KMS-11 (cell line): ENCODE results near the gene MND1.

Source experiments
- H2AFZ ChIP-seq: fragments of 200-600 bp; sonication (generic); 2 replicates; pipeline ENCODE4 v1.6.1; 2016; ENCODE audit warnings: antibody characterized with exemption, mixed run types, low read depth
- H3K27ac ChIP-seq: fragments of 200-600 bp; sonication (generic); 2 replicates; pipeline ENCODE4 v1.6.1; 2016; ENCODE audit warnings: mild to moderate bottlenecking, mixed run types
- H3K27me3 ChIP-seq: fragments of 200-600 bp; sonication (generic); 2 replicates; pipeline ENCODE4 v1.6.1; 2017; ENCODE audit warnings: mild to moderate bottlenecking, low read depth, mixed run types, moderate library complexity; ENCODE audit not compliant: insufficient read depth
- H3K36me3 ChIP-seq: fragments of 200-600 bp; sonication (generic); 2 replicates; pipeline ENCODE4 v1.6.1; 2017; ENCODE audit warnings: mild to moderate bottlenecking, mixed run types; ENCODE audit not compliant: insufficient read depth
- H3K4me1 ChIP-seq: fragments of 200-600 bp; sonication (generic); 2 replicates; pipeline ENCODE4 v1.6.1; 2016; ENCODE audit warnings: mild to moderate bottlenecking, low read depth, mixed run types; ENCODE audit not compliant: poor library complexity, severe bottlenecking
- H3K4me2 ChIP-seq: fragments of 200-600 bp; sonication (generic); 2 replicates; pipeline ENCODE4 v1.7.0; 2016; ENCODE audit warnings: mild to moderate bottlenecking, mixed run types
- H3K4me3 ChIP-seq: fragments of 200-600 bp; sonication (generic); IDR thresholded peaks from 2 replicates; pipeline ENCODE4 v1.6.1; 2017; ENCODE audit warnings: low read depth, low read length, mixed read lengths; ENCODE audit not compliant: insufficient read depth
- H3K79me2 ChIP-seq: fragments of 200-600 bp; sonication (generic); 2 replicates; pipeline ENCODE4 v1.6.1; 2016; ENCODE audit warnings: low read depth, mixed run types; ENCODE audit not compliant: insufficient read depth
- H3K9ac ChIP-seq: fragments of 200-600 bp; sonication (generic); 2 replicates; pipeline ENCODE4 v1.6.1; 2016; ENCODE audit warnings: mild to moderate bottlenecking, mixed run types
- H4K20me1 ChIP-seq: fragments of 200-600 bp; sonication (generic); 2 replicates; pipeline ENCODE4 v1.6.1; 2016; ENCODE audit warnings: mild to moderate bottlenecking, mixed run types; ENCODE audit not compliant: insufficient read depth
- TF ChIP-seq, protein P1 (sequence below): fragments of 200-600 bp; sonication (generic); conservative IDR thresholded peaks from 2 replicates; pipeline ENCODE4 v1.6.1; 2017; ENCODE audit warnings: low read depth, mild to moderate bottlenecking, antibody characterized with exemption, low read length, moderate library complexity, mixed read lengths

The MND1 gene

DNA sequence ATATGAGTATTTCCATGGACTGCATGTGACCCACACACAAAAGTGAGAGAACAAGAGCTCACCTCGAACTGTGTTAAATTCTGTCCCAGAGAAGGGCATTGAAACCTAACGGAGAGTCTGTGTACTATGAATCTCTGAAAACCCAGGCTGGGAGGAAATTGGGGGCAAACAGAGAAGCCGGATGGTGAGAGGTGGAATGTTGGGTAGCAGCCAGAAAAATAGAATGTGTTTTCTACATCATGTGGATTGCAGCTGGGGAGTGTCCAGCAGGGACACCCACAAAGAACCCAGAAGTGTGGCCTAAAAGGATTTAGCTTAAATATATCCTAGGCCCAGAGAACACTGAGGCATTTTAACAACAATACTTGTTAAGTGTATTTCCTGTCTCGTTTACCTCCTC is 38.6 kb downstream of the MND1 start:
- Histone ChIP-seq H3K4me3 (no peak overlapping the region), H3K4me2 (no peak overlapping the region), H3K4me1 (no peaks in the 10 kb centered on the region), H2AFZ (no peak overlapping the region), H3K27me3 (no peaks in the 10 kb centered on the region), H3K79me2 (no peaks in the 10 kb centered on the region), H3K9ac (no peak overlapping the region), H3K36me3 (no peaks in the 10 kb centered on the region), H3K27ac (no peak overlapping the region), H4K20me1 (no peaks in the 10 kb centered on the region)
- TF ChIP-seq, protein P1, sequence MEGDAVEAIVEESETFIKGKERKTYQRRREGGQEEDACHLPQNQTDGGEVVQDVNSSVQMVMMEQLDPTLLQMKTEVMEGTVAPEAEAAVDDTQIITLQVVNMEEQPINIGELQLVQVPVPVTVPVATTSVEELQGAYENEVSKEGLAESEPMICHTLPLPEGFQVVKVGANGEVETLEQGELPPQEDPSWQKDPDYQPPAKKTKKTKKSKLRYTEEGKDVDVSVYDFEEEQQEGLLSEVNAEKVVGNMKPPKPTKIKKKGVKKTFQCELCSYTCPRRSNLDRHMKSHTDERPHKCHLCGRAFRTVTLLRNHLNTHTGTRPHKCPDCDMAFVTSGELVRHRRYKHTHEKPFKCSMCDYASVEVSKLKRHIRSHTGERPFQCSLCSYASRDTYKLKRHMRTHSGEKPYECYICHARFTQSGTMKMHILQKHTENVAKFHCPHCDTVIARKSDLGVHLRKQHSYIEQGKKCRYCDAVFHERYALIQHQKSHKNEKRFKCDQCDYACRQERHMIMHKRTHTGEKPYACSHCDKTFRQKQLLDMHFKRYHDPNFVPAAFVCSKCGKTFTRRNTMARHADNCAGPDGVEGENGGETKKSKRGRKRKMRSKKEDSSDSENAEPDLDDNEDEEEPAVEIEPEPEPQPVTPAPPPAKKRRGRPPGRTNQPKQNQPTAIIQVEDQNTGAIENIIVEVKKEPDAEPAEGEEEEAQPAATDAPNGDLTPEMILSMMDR, result no peak

DNA sequence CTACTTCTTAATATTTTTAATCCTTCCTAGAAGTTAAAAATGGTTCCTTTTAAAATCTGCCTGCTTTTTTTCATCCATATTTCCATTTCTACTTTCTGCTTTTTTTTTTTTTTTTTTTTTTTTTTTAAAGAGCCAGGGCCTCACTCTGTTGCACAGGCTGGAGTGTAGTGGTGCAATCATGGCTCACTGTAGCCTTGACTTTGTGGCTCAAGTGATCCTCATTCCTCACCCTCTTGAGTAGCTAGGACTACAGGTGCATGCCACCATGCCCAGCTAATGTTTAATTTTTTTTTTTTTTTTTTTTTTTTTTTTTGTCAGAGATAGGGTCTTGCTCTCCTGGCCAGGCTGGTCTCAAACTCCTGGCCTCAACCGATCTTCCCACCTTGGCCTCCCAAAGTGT is 39.7 kb downstream of the MND1 start:
- Histone ChIP-seq H3K27me3 (no peaks in the 10 kb centered on the region), H3K79me2 (no peaks in the 10 kb centered on the region), H3K4me3 (no peak overlapping the region), H3K9ac (no peak overlapping the region), H2AFZ (no peak overlapping the region), H3K27ac (no peak overlapping the region), H3K4me1 (no peaks in the 10 kb centered on the region), H4K20me1 (no peaks in the 10 kb centered on the region), H3K4me2 (no peak overlapping the region), H3K36me3 (no peaks in the 10 kb centered on the region)
- TF ChIP-seq, protein P1, result no peak

DNA sequence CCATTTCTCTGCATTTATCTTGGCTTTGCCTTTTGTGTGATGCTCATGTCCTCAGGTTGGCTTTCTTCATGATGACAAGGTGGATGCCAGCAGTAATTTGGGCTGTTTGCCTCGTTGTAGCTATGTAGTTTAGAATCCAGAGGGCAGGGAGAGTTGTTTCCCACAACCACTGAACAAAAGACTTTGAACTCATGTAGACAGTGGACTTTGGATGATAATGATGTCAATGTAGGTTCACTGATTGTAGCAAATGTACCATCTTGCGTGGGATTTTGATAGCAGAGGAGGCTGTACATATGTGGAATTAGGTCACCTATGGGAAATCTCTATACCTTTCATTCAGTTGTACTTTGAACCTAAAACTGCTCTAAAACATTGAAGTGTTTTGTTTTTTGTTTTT is 41.3 kb downstream of the MND1 start:
- H3K4me2 ChIP-seq, result no peak overlapping the region
- H3K9ac ChIP-seq, result no peak overlapping the region
- H4K20me1 ChIP-seq, result no peaks in the 10 kb centered on the region
- H3K27me3 ChIP-seq, result no peaks in the 10 kb centered on the region
- H3K4me1 ChIP-seq, result no peaks in the 10 kb centered on the region
- TF ChIP-seq, protein P1, result no peak
- no peak overlapping the region for H2AFZ ChIP-seq
- no peak overlapping the region for H3K4me3 ChIP-seq
- H3K27ac ChIP-seq, result no peak overlapping the region
- H3K79me2 ChIP-seq, result no peaks in the 10 kb centered on the region
- no peaks in the 10 kb centered on the region for H3K36me3 ChIP-seq

GRCh38 chr4:153387981-153388380 is 43.5 kb downstream of the MND1 start:
- no peak overlapping the region for H3K4me2 ChIP-seq
- no peak overlapping the region for H3K9ac ChIP-seq
- no peak overlapping the region for H3K27ac ChIP-seq
- no peaks in the 10 kb centered on the region for H3K27me3 ChIP-seq
- no peaks in the 10 kb centered on the region for H3K79me2 ChIP-seq
- no peaks in the 10 kb centered on the region for H3K4me1 ChIP-seq
- TF ChIP-seq, protein P1, result no peak
- H2AFZ ChIP-seq, result no peak overlapping the region
- H3K36me3 ChIP-seq, result no peaks in the 10 kb centered on the region
- no peak overlapping the region for H3K4me3 ChIP-seq
- H4K20me1 ChIP-seq, result no peaks in the 10 kb centered on the region
